ENCODE measurements around the gene APBB1. TPM values are rescaled to one million over a fixed set of nuclear protein-coding genes. Genes with fewer than 3 reads are reported as not detected.

APBB1 gene
- total RNA-seq, 4 donors from 2014 or later: 19.8 to 39.9 (median 33.3) TPM

GRCh38 chr11:6365659-6366058 is 53.2 kb downstream of the APBB1 start:
- TF ChIP-seq CTCF (IDR thresholded peaks at IDR 0.05): no peak
- ATAC-seq (ENCODE audit: low FRiP score): no peak
- no peak for DNase-seq (ENCODE audit: low spot score)

DNA sequence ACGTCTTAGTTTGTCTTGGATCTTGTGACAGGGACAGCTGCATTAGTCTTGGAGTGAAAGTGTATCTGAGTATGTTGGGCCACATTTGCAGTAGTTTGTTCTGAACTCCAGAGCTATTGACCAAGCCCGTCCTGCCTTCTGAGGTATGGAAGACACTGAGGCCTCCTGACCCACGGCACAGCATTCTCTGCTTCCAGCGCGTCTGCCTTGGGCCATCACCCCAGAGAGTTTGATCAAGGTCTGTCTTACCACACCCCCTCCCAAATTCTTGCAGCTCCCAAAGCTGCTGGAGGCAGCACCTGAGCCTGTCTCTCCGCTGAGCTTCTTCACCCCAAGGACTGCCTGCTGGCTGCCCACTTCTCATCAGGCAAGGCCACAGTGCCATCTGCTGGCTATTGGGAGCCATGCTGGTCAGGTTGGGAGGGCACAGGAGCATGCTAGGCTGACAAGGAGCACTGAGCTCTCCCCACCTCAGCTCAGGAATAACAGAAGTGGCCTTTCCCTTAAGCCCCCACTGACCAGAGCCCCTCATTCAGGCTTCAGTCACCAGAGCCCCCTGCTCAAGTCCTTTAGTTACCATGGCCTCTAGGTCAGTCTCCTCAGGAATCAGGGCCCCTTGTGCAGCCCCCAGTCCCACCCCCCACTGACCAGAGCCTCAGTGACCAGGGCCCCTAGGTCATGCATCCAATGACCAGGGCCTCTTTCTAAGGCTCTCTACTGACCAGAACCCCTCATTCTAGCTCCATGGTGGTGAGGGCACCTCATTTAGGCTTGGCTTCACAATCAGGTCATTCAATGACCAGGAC is 55.8 kb downstream of the APBB1 start:
- peak; percentile 60 for DNase-seq (ENCODE audit: low spot score)
- TF ChIP-seq CTCF (IDR thresholded peaks at IDR 0.05): peak in 1 of 3 donors; percentile 14

GRCh38 chr11:6362185-6362872 is 56.6 kb downstream of the APBB1 start:
- DNase-seq (ENCODE audit: low spot score) (no peak), ATAC-seq (ENCODE audit: low FRiP score) (no peak)
- TF ChIP-seq CTCF (IDR thresholded peaks at IDR 0.05): no peak

More for the DNA sequence above, 55.8 kb downstream of the APBB1 start:
- peak; percentile 90 for ATAC-seq (ENCODE audit: low FRiP score)

DNA sequence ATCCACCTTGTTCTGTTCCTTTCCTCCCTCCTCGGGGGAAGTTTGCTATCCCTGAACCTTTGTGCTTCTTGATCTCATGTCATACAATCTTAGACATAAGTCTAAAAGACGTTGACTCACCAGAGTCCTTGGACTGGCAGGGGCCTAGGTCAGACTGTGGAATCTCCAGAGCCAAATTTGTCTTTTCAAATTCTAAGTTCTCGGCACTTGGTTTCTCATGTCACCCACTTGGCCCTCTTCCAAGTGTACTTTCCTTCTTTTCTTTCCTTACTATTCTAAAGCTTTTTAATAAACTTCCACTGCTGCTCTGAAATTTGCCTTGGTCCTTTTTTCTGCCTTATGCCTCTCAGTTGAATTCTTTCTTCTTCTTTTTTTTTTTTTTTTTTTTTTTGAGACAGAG is 58.7 kb downstream of the APBB1 start:
- DNase-seq (ENCODE audit: low spot score): no peak
- TF ChIP-seq CTCF (IDR thresholded peaks at IDR 0.05): no peak
- no peak for ATAC-seq (ENCODE audit: low FRiP score)

DNA sequence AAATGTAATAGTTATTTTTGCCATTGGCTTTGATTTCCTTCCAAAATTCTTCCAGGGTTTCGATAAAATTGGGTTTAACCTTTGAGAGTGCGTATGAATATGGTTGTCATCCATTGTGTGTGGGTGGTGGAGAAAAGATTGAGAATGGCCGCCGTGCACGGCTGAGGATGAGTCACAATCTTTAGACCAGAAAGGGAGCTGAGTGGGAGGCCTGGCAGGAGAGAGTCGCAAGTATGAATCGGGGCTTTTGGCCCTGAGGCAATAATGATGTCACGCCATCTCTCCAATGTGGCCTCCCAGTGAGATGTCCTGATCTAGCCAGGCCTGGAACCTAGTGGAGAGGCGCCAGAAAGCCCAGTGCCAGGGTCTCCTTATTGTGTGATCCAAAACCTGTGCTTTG is 61.7 kb downstream of the APBB1 start:
- DNase-seq (ENCODE audit: low spot score) (peak; percentile 57), ATAC-seq (ENCODE audit: low FRiP score) (peak; percentile 90)
- TF ChIP-seq CTCF (IDR thresholded peaks at IDR 0.05): no peak

DNA sequence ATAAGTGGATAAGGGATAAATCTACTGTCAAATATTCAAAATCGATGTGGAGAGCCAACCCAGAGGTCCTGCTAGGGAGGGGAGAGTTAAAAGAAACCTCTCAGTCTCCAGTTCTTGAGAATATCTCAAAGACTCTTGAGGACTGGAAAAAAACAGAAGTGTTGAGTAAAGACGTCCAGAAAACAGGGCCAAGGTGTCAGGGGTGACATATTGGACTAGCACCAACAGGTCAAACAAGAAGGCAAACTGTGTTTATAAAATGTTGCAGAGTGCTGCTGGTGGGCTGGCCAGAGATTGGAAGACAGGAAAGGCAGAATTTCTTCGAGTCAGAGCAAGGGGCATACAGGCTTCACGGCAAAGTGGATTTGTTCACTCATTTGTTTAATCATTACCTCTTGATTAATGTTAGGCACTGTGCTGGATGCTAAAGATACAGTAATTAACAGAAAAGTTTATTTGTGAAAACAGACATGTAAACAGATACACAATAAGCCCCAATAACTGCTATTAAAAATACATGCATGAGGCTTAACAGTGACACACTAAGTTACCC is 62.3 kb downstream of the APBB1 start:
- no peak for TF ChIP-seq CTCF (IDR thresholded peaks at IDR 0.05)
- peak; percentile 7 for ATAC-seq (ENCODE audit: low FRiP score)

More for the DNA sequence above, 62.3 kb downstream of the APBB1 start:
- no peak for DNase-seq (ENCODE audit: low spot score)

Data from omental fat pad (tissue), 4 donors.